ENCODE results near the gene GLS. TPM values are rescaled to one million over a fixed set of nuclear protein-coding genes. Genes with fewer than 3 reads are reported as not detected.

Gene GLS
- total RNA-seq, 3 donors from 2014 or later, result 96.7 to 157 (median 133) TPM

GRCh38 chr2:190842606-190843104, 38.0 kb upstream of the GLS start:
- Histone ChIP-seq H3K4me3 (no peak overlapping the region), H3K27ac (no peak overlapping the region), H3K27me3 (no peaks in the 10 kb centered on the region), H3K36me3 (no peaks in the 10 kb centered on the region), H3K9me3 (no peaks in the 10 kb centered on the region), H3K4me1 (no peaks in the 10 kb centered on the region)
- TF ChIP-seq POLR2AphosphoS5 (IDR thresholded peaks at IDR 0.05), result no peak
- no peak for TF ChIP-seq CTCF (IDR thresholded peaks at IDR 0.05)
- intact Hi-C loops (cut with DNase I; ENCODE audit: low total_unique reads), result no loop called here
- DNase-seq (ENCODE audit: low spot score in 2 of 2), result no peak

DNA sequence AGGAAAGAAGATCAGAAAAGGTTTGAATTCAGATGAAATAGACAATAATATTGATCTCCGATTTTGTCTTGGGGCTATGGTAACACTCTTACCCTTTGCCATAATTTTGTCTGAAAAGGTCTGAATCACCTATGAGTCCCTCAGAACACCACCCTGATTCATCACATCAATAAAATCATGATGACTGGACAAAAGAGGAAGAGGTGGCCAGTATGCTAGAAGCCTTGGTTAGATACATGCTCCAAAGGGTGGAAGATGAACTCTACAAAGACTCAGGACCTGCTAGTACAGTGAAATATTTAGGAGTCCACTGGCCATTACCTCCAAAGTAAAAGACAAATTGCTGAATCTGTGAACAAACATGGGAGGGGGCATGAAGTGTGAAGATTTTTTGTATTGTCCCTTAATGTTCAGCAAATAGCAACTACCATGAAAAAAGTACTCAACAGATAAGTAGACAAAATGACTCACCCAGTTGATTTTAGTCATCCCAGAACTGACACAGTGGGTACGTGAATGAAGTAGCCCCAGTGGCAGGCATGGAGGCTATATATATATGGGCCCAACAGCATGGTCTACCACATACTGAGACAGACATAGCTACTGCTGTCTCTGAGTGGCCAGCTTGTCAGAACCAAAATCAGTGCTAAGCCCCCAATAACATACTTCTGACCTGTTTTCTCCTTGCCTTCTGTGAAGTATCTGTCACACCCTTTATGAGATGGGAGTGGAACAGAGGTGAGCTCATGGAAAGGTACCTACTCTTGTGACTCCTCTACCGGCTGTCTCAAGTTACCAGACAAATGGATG, 36.5 kb upstream of the GLS start:
- TF ChIP-seq POLR2AphosphoS5 (IDR thresholded peaks at IDR 0.05) (no peak), POLR2A (IDR thresholded peaks at IDR 0.05) (no peak), CTCF (IDR thresholded peaks at IDR 0.05) (no peak)
- intact Hi-C loops (cut with DNase I; ENCODE audit: low total_unique reads), result no loop called here
- no peaks in the 10 kb centered on the region for H3K27me3 ChIP-seq
- no peak overlapping the region for H3K27ac ChIP-seq
- H3K9me3 ChIP-seq, result no peaks in the 10 kb centered on the region
- no peaks in the 10 kb centered on the region for H3K4me1 ChIP-seq
- no peak overlapping the region for H3K4me3 ChIP-seq
- no peaks in the 10 kb centered on the region for H3K36me3 ChIP-seq
- no peak for DNase-seq (ENCODE audit: low spot score in 2 of 2)

DNA sequence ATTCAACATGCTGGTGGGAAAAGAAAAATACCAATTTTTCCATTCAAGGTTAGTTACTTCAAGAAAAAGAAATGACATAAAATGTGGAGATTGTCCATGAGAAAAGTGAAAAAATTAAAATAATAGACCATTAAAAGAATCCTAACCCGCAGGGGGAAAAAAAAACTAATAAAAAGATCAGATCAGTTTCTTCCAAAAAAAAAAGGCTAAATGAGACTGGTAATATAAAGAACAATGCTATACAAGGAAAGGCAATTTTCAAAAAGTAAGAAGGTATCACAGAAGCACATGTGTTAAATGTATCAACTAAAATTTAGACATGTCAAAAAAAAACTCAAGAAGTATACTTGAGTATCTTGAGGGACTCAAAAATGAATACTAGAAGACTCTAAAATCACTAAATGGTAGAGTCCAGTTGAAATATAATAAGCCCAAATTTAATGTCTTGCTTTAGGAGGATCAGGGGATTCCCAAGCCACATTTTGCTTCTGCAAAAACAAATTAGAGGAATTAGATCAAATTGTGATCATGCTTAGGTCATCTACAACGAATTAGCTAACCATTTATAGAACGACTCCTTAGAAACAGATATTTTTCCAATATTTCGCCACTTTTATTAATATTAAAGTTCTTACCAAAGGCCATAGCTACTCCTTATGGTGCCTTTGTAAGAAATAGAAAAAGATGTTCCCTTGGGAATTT, 35.8 kb upstream of the GLS start:
- no peak for DNase-seq (ENCODE audit: low spot score in 2 of 2)
- TF ChIP-seq POLR2A (IDR thresholded peaks at IDR 0.05) (no peak), POLR2AphosphoS5 (IDR thresholded peaks at IDR 0.05) (no peak), CTCF (IDR thresholded peaks at IDR 0.05) (no peak)
- no peak overlapping the region for H3K27ac ChIP-seq
- no peak overlapping the region for H3K4me3 ChIP-seq
- H3K36me3 ChIP-seq, result no peaks in the 10 kb centered on the region
- H3K4me1 ChIP-seq, result no peaks in the 10 kb centered on the region
- intact Hi-C loops (cut with DNase I; ENCODE audit: low total_unique reads), result no loop called here
- H3K9me3 ChIP-seq, result no peaks in the 10 kb centered on the region
- no peaks in the 10 kb centered on the region for H3K27me3 ChIP-seq

GRCh38 chr2:190846746-190847145, 33.9 kb upstream of the GLS start:
- no peaks in the 10 kb centered on the region for H3K9me3 ChIP-seq
- no peaks in the 10 kb centered on the region for H3K4me1 ChIP-seq
- TF ChIP-seq POLR2A (IDR thresholded peaks at IDR 0.05) (no peak), POLR2AphosphoS5 (IDR thresholded peaks at IDR 0.05) (no peak), CTCF (IDR thresholded peaks at IDR 0.05) (no peak)
- H3K27ac ChIP-seq, result no peak overlapping the region
- no peak overlapping the region for H3K4me3 ChIP-seq
- DNase-seq (ENCODE audit: low spot score in 2 of 2), result no peak
- no peaks in the 10 kb centered on the region for H3K36me3 ChIP-seq
- no peaks in the 10 kb centered on the region for H3K27me3 ChIP-seq
- intact Hi-C loops (cut with DNase I; ENCODE audit: low total_unique reads), result no loop called here

- Histone ChIP-seq H3K27me3 (no peaks in the 10 kb centered on the region), H3K27ac (no peak overlapping the region), H3K4me3 (no peak overlapping the region), H3K9me3 (no peaks in the 10 kb centered on the region), H3K4me1 (no peaks in the 10 kb centered on the region), H3K36me3 (no peaks in the 10 kb centered on the region)
- intact Hi-C loops (cut with DNase I; ENCODE audit: low total_unique reads), result no loop called here
- DNase-seq (ENCODE audit: low spot score in 2 of 2), result no peak
- no peak for TF ChIP-seq POLR2AphosphoS5 (IDR thresholded peaks at IDR 0.05)
- TF ChIP-seq CTCF (IDR thresholded peaks at IDR 0.05), result no peak
- TF ChIP-seq POLR2A (IDR thresholded peaks at IDR 0.05), result no peak
These were observed 33.0 kb upstream of the GLS start for GRCh38 chr2:190847504-190848081.
